Endodermal cell (in vitro differentiated cells): ENCODE results near the gene KIF25. TPM values are rescaled to one million over a fixed set of nuclear protein-coding genes. Genes with fewer than 3 reads are reported as not detected.

Experiments
- DNase-seq: peaks from one replicate; pipeline ENCODE4 v3.0.0-alpha.2; 2017
- H3K27ac ChIP-seq: 2 replicates; pipeline ENCODE4 v1.5.1; 2013; ENCODE audit warnings: mild to moderate bottlenecking, low read depth, low read length, moderate library complexity
- H3K27me3 ChIP-seq: 2 replicates; pipeline ENCODE4 v1.6.1; 2013; ENCODE audit warnings: mild to moderate bottlenecking, low read length, moderate library complexity; ENCODE audit not compliant: insufficient read depth, control insufficient read depth, poor library complexity, severe bottlenecking
- H3K36me3 ChIP-seq: 2 replicates; pipeline ENCODE4 v1.7.0; 2013; ENCODE audit warnings: mild to moderate bottlenecking, low read length, moderate library complexity; ENCODE audit not compliant: control insufficient read depth, insufficient read depth
- H3K4me1 ChIP-seq: one replicate; pipeline ENCODE4 v1.7.0; 2013; ENCODE audit warnings: low read length; ENCODE audit not compliant: control insufficient read depth, insufficient read depth
- H3K4me3 ChIP-seq: 2 replicates; pipeline ENCODE4 v1.5.1; 2013; ENCODE audit warnings: mild to moderate bottlenecking, low read length, moderate library complexity
- H3K9ac ChIP-seq: 2 replicates; pipeline ENCODE4 v1.6.1; 2013; ENCODE audit warnings: mild to moderate bottlenecking, low read length, moderate library complexity; ENCODE audit not compliant: poor library complexity, severe bottlenecking; ENCODE audit errors: extremely low read depth
- H3K9me3 ChIP-seq: 2 replicates; pipeline ENCODE4 v1.6.1; 2013; ENCODE audit warnings: mild to moderate bottlenecking, low read length, moderate library complexity; ENCODE audit not compliant: control insufficient read depth
- H3K27ac Mint-ChIP-seq: 2 replicates; pipeline ENCODE4 v1.8.0; 2020; ENCODE audit warnings: mixed read lengths
- H3K27me3 Mint-ChIP-seq: 2 replicates; pipeline ENCODE4 v1.8.0; 2021; ENCODE audit warnings: mild to moderate bottlenecking, mixed read lengths; ENCODE audit not compliant: insufficient read depth
- H3K36me3 Mint-ChIP-seq: 2 replicates; pipeline ENCODE4 v1.8.0; 2020; ENCODE audit warnings: low read depth, mixed read lengths
- H3K4me1 Mint-ChIP-seq: 2 replicates; pipeline ENCODE4 v1.8.0; 2020; ENCODE audit warnings: mixed read lengths
- H3K4me3 Mint-ChIP-seq: 2 replicates; pipeline ENCODE4 v1.8.0; 2020; ENCODE audit warnings: mild to moderate bottlenecking, moderate library complexity, mixed read lengths
- H3K9me3 Mint-ChIP-seq: 2 replicates; pipeline ENCODE4 v1.8.0; 2020; ENCODE audit warnings: mild to moderate bottlenecking, mixed read lengths
- CTCF ChIP-seq: fragments of 200-600 bp; sonication (generic); conservative IDR thresholded peaks from 2 replicates; pipeline ENCODE4 v1.5.0; 2021; ENCODE audit warnings: antibody characterized with exemption, mild to moderate bottlenecking
- WGBS, 2 experiments: methylation state at CpG; one replicate each; pipeline versions ENCODE4 v1.1.5 to v1.1.7; 2013; ENCODE audit warnings: missing lambda C conversion rate in 2 of 2, mixed read lengths in 1 of 2; ENCODE audit not compliant: insufficient coverage in 1 of 2, insufficient read length in 1 of 2; 5-methylcytosine and 5-hydroxymethylcytosine counted together
- total RNA-seq, 2 donors: library from RNA; stranded (reverse); fragmentation: NEBNext Ultra II Directional in 1 of 2; extraction: Animal tissue kit (Norgen Biotek cat#: 25700) in 1 of 2; gene quantifications; 2 replicates in 1 of 2; 3 replicates in 1 of 2; pipeline ENCODE4 v1.2.1, GENCODE V29; 2021

KIF25 gene
- total RNA-seq, 2 donors from 2014 or later: 1.3 TPM; not detected in 1

- Histone ChIP-seq H3K4me3 (no peak overlapping the region), H3K9ac (no peak overlapping the region), H3K9me3 (no peaks in the 10 kb centered on the region), H3K36me3 (peaks cover 95% of the 10 kb centered on the region), H3K4me1 (no peaks in the 10 kb centered on the region), H3K27ac (no peak overlapping the region), H3K27me3 (no peaks in the 10 kb centered on the region)
- no peaks in the 10 kb centered on the region for H3K4me1 Mint-ChIP-seq
- H3K36me3 Mint-ChIP-seq: peaks cover 67% of the 10 kb centered on the region
- no peak overlapping the region for H3K4me3 Mint-ChIP-seq
- no peak overlapping the region for H3K27ac Mint-ChIP-seq
- no peaks in the 10 kb centered on the region for H3K27me3 Mint-ChIP-seq
- TF ChIP-seq CTCF: no peak
- 94 to 97% methylated on average over 6 to 7 of the region's 7 CpGs for WGBS, 2 experiments
- DNase-seq: no peak
- H3K9me3 Mint-ChIP-seq: no peaks in the 10 kb centered on the region
Observed at GRCh38 chr6:167949121-167949684, 48.3 kb upstream of the KIF25 start.

- Histone ChIP-seq H3K27me3 (no peaks in the 10 kb centered on the region), H3K36me3 (peaks cover 96% of the 10 kb centered on the region), H3K4me1 (no peaks in the 10 kb centered on the region), H3K4me3 (no peak overlapping the region), H3K9ac (no peak overlapping the region), H3K9me3 (no peaks in the 10 kb centered on the region), H3K27ac (no peak overlapping the region)
- H3K4me1 Mint-ChIP-seq: no peaks in the 10 kb centered on the region
- no peak for TF ChIP-seq CTCF
- H3K27ac Mint-ChIP-seq: peak overlapping the region; percentile 65
- no peak overlapping the region for H3K4me3 Mint-ChIP-seq
- H3K27me3 Mint-ChIP-seq: no peaks in the 10 kb centered on the region
- H3K9me3 Mint-ChIP-seq: no peaks in the 10 kb centered on the region
- peaks cover 61% of the 10 kb centered on the region for H3K36me3 Mint-ChIP-seq
- no peak for DNase-seq
- WGBS, 2 experiments: 95 to 96% methylated on average over 20 to 29 of the region's 29 CpGs
Observed at GRCh38 chr6:167951781-167952511, 45.5 kb upstream of the KIF25 start.

GRCh38 chr6:167952512-167952859, 45.0 kb upstream of the KIF25 start:
- Histone ChIP-seq H3K27ac (no peak overlapping the region), H3K9ac (no peak overlapping the region), H3K4me3 (no peak overlapping the region), H3K9me3 (no peaks in the 10 kb centered on the region), H3K4me1 (no peaks in the 10 kb centered on the region), H3K27me3 (no peaks in the 10 kb centered on the region), H3K36me3 (peaks cover 97% of the 10 kb centered on the region)
- Mint-ChIP-seq H3K36me3 (peaks cover 61% of the 10 kb centered on the region), H3K27me3 (no peaks in the 10 kb centered on the region), H3K9me3 (no peaks in the 10 kb centered on the region), H3K27ac (no peak overlapping the region), H3K4me1 (no peaks in the 10 kb centered on the region), H3K4me3 (no peak overlapping the region)
- no peak for TF ChIP-seq CTCF
- DNase-seq: no peak
- WGBS, 2 experiments: 97% methylated on average over 1 of the region's 1 CpG; no CpG with 5 or more reads in 1 of the 2 experiments
